HG03439 (cell line): ENCODE results near the gene REL.

ENCODE experiments used
- ATAC-seq: cut with Tn5 transposase; IDR thresholded peaks from one replicate; pipeline ENCODE4 v1.9.1; 2021; ENCODE audit warnings: mild to moderate bottlenecking, moderate library complexity; ENCODE audit not compliant: unreplicated experiment

The REL gene

DNA sequence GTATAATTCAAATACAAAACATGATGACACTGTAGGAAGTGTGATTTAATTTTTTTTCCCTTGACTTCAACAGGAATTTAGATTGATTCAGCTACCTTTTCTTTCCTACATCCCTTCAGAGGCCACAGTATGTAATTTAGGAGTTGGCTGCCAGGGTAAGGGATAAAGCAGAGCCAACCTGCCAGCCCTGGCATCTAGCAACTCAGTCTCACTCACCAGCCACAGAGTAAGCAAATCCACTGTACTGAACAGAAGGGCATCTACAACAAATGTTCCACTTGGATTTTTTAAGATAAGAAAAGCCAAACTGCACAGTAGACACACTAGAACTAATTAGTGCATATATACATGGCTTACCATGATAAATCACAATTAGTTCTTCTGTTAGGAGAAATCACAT lies 81.8 kb downstream of the REL start:
- no peak for ATAC-seq

DNA sequence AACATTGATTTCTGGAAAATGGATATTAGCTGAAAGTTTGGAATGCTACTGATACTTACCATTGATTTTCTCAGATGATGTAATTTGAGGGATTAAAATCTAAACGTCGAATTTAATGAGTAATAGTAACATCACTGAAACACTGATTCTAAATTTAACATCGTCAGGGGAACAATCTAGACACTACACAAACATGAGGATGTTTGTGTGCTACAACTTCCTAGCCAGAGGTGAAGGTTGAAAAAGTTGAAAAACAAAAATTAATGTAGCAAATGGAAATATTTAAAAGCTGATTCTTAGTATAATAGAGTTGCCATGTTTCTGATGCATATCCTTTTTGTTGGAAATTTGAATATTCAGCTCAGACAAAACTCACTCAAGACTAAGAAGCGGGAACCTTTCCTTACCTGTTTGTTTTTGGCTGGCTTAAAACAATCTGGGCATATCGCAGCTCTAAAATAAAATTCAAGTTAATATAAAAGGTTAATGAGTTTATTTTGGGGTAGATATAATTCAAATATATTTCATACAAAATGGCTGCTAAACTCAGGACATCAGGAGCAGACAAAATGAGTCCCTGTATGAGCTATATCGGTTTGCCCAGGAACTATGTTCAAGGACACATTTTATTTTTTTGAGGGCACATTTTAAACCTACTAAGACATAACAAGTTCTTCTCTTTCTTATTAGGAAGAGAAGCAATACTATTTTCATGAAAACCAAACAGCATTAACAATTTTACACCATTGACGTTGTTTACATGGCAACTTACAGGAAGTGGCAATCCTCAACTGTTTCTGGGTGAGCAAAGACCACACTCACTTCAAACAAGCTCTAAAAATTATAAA lies 83.5 kb downstream of the REL start:
- no peak for ATAC-seq

DNA sequence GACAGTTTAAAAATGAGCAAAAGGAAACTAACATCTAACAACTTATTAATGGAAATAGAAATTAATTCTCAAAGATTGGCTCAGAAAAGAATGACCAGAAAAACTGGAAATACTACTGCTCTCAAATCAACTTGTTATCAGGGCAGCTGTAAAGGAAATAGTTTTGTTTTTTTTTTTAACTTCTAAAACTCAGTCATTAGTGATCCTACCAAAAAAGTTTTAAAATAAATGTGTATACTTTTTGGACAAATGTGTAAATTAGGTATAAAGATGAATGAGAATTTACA lies 84.1 kb downstream of the REL start:
- ATAC-seq: no peak

DNA sequence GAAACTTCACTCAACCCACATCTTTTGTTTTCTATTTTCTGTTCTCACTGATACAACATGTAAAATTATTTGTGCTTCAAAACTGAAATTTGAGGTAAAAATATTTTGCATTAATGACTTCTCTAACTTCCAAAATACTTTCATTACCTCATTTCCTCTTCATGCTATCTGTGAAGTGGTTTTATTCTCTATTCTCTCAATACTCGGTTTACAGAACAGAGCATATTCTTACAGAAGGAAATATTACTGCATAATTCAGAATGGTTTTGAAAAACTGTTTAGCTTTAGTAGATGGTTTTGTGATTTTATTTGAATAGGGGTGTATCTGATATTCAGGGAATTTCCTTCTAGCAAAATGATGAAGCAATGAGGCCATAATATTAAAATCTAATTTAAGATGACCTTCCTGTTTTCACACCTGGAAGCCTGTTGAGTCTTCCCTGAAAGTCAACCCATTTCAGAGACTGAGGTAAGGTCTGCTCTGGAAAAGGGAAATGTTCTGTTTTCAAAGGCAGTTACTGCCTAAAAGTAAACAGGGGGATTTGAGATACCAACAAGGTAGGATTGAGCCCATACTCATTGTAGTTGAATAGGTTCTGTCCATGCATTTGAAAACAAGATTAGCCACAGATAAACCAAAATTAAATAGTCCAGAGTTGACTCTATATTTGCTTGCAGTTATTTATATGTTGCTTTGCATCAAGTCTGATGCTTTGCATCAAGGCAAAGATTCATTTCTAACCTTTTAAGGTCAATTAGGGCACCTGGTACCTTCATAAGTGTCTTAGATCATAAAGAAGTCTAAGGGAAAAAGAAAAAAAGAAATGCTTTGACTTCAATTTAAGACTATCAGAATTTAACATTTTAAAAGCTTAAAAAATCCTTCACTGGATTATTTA lies 85.4 kb downstream of the REL start:
- ATAC-seq: peak; percentile 59

DNA sequence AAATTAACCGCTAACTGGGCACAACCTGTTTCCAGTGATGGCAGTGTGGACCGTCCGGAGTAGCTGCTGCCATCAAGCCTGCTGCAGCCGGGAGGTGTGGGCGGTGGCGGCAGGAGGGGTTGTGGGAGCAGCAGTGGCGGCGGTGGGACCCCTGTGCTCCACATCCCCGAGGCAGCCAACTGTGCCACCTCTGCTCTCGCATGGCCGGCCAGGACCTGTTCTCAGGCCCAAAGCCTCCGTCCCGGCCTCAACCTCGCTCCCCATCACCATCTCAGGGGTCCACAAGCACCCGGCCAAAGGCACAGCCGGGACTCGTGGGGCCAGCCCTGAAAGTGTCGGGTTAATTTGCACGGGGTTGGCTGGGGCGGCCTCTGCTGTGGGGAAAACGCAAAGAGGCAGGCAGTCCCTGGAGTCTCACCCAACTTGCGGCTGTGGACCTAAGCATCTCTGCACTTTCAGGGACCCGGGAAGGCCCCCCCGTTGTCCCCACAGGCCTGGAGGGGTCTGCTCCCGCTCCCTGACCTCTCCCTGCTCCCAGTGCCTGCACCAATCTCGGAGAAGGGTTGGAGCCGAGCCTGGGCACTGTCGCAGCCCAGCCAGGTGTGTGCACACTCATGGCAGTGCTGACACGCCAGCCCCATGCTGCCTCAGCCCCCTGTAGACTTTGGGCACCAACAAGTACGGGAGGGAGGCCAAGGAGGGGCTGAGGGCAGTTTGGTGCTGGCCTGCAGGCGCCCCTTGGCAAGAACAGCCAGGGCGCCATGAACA lies 91.7 kb downstream of the REL start:
- peak; percentile 5 for ATAC-seq

DNA sequence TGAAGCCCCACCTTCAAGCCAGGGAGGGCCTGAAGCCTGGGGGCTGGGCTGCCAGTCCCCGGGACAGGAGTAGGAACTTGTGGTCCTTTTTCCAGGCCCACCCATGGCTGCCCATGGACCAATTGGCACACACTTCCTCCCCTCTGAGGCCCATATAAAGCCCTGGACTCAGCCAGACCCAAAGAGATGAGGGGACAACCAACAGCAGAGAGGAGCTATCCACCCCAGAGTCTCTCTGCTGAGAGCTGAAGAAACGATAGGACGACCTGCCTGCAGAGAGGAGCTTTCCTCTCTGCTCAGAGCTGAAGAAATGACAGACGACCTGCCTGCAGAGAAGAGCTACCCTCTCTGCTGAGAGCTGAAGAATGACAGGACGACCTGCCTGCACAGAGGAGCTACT lies 92.3 kb downstream of the REL start:
- ATAC-seq: no peak

DNA sequence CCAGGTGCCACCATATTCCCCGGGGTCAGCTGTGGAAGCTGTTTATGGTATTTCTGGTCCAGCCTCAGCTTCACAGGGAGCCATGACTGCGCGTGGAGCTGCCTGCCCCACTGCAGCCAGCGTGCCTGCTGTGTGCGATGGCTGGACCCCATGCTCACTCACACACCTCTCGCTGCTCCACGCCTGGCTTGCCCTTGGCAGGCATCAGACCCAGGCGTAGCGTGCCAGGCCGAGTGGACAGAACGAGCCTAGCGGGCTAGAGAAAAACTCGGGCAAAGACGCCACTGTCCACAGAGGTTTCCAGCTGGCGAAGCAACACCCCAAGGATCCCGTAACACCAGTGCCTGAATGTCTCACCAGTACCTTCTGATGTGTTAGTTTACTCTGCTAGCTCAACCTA lies 93.3 kb downstream of the REL start:
- ATAC-seq: no peak
